NCI-H128 (cell line): ENCODE data around the gene ALPP.

Experiments
- DNase-seq: peaks from one replicate; lab custom pipeline; 2025; ENCODE audit not compliant: unreplicated experiment; lab: John Stamatoyannopoulos, UW

Gene ALPP

GRCh38 chr2:232340171-232340935 is 38.2 kb upstream of the ALPP start:
- no peak for DNase-seq

- no peak for DNase-seq
Observed at GRCh38 chr2:232341061-232341738, 37.4 kb upstream of the ALPP start.

- DNase-seq, result no peak
Observed at GRCh38 chr2:232341739-232342126, 36.8 kb upstream of the ALPP start.

- DNase-seq, result no peak
Observed at GRCh38 chr2:232342635-232343565, 35.7 kb upstream of the ALPP start.

- DNase-seq, result no peak
Observed at GRCh38 chr2:232343821-232344220, 34.7 kb upstream of the ALPP start.

GRCh38 chr2:232345251-232345650 is 33.3 kb upstream of the ALPP start:
- DNase-seq, result no peak

GRCh38 chr2:232347369-232347768 is 31.2 kb upstream of the ALPP start:
- no peak for DNase-seq

GRCh38 chr2:232348936-232349335 is 29.6 kb upstream of the ALPP start:
- DNase-seq, result no peak

- DNase-seq, result no peak
Observed at GRCh38 chr2:232349546-232349945, 29.0 kb upstream of the ALPP start.

- DNase-seq, result no peak
Observed at GRCh38 chr2:232349946-232350635, 28.5 kb upstream of the ALPP start.

- DNase-seq, result no peak
Observed at GRCh38 chr2:232350804-232351685, 27.5 kb upstream of the ALPP start.

- DNase-seq, result no peak
Observed at GRCh38 chr2:232351686-232352510, 26.7 kb upstream of the ALPP start.

- no peak for DNase-seq
Observed at GRCh38 chr2:232352511-232353091, 25.9 kb upstream of the ALPP start.

- DNase-seq, result no peak
Observed at GRCh38 chr2:232353096-232353495, 25.5 kb upstream of the ALPP start.

GRCh38 chr2:232353660-232354059 is 24.9 kb upstream of the ALPP start:
- DNase-seq, result no peak

GRCh38 chr2:232354069-232354468 is 24.5 kb upstream of the ALPP start:
- DNase-seq, result no peak

- no peak for DNase-seq
Observed at GRCh38 chr2:232361646-232362045, 16.9 kb upstream of the ALPP start.

- no peak for DNase-seq
Observed at GRCh38 chr2:232362174-232362900, 16.2 kb upstream of the ALPP start.
